Keratinocyte (primary cell): ENCODE measurements around the gene STEAP1B.

Experiments used
- EZH2 ChIP-seq: IDR thresholded peaks from one replicate; pipeline ENCODE4 v1.6.1; 2012; ENCODE audit warnings: inconsistent platforms, mild to moderate bottlenecking, low read length, moderate library complexity
- TF ChIP-seq, protein P1 (sequence below), 3 experiments: IDR thresholded peaks in 1 of 3; conservative IDR thresholded peaks in 1 of 3; optimal IDR thresholded peaks in 1 of 3; 2 replicates in 2 of 3; 3 replicates in 1 of 3; pipeline versions ENCODE3 to v1.5.1; 2011; ENCODE audit warnings: low read length in 3 of 3, mild to moderate bottlenecking in 3 of 3, moderate library complexity in 2 of 3, control low read depth in 1 of 3, inconsistent platforms in 1 of 3; ENCODE audit not compliant: insufficient read depth in 2 of 3; ENCODE audit errors: extremely low read depth in 1 of 3

DNA sequence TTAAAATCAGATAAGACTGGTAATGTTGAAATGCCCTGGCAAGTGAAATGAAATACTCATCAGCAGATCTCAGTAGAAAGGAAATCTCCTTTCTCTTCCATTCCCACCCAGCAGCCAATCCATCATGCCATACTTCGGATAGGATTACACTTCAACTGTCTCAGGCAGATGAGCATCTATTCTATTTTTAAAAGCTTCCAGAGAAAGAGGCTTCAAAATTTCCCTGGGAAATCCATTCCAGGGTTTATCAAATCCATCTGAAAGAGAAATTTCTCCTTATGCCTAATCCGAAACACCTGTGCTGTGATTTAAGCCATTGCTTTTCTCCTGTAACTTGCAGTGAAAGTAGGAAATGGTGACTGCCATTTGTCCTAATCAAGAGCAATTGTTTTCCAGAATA is 82.6 kb downstream of the STEAP1B start:
- no peak for TF ChIP-seq EZH2
- TF ChIP-seq, protein P1, sequence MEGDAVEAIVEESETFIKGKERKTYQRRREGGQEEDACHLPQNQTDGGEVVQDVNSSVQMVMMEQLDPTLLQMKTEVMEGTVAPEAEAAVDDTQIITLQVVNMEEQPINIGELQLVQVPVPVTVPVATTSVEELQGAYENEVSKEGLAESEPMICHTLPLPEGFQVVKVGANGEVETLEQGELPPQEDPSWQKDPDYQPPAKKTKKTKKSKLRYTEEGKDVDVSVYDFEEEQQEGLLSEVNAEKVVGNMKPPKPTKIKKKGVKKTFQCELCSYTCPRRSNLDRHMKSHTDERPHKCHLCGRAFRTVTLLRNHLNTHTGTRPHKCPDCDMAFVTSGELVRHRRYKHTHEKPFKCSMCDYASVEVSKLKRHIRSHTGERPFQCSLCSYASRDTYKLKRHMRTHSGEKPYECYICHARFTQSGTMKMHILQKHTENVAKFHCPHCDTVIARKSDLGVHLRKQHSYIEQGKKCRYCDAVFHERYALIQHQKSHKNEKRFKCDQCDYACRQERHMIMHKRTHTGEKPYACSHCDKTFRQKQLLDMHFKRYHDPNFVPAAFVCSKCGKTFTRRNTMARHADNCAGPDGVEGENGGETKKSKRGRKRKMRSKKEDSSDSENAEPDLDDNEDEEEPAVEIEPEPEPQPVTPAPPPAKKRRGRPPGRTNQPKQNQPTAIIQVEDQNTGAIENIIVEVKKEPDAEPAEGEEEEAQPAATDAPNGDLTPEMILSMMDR (optimal IDR thresholded peaks at IDR 0.05 in 1 of 3, IDR thresholded peaks at IDR 0.05 in 1 of 3, conservative IDR thresholded peaks at IDR 0.05 in 1 of 3; ENCODE audit: extremely low read depth in 1 of 3, insufficient read depth in 2 of 3, low read length in 3 of 3), result no peak
